SK-N-MC (cell line): ENCODE results near the gene ARHGEF37.

Experiments
- DNase-seq: peaks from one replicate; pipeline ENCODE4 v3.0.0-alpha.2; 2011; ENCODE audit warnings: low read depth, low spot score
- H3K27ac ChIP-seq: fragments of 200-600 bp; sonication (generic); 2 replicates; pipeline ENCODE4 v1.5.1; 2016; ENCODE audit warnings: mixed run types
- H3K36me3 ChIP-seq: fragments of 200-600 bp; sonication (generic); 2 replicates; pipeline ENCODE4 v1.6.1; 2017; ENCODE audit warnings: antibody characterized with exemption, low read length, mixed read lengths; ENCODE audit not compliant: insufficient read depth
- H3K4me3 ChIP-seq: fragments of 200-600 bp; sonication (generic); 2 replicates; pipeline ENCODE4 v1.5.1; 2016
- H3K9ac ChIP-seq: fragments of 200-600 bp; sonication (generic); 2 replicates; pipeline ENCODE4 v1.8.0; 2017; ENCODE audit warnings: mixed run types, mixed read lengths; ENCODE audit not compliant: insufficient read length
- H3K9me3 ChIP-seq: fragments of 200-600 bp; sonication (generic); 2 replicates; pipeline ENCODE4 v1.6.1; 2017; ENCODE audit warnings: low read depth, mild to moderate bottlenecking, antibody characterized with exemption, low read length, moderate library complexity, mixed read lengths
- EZH2 ChIP-seq: fragments of 200-600 bp; sonication (generic); IDR thresholded peaks from one replicate; pipeline ENCODE4 v1.6.1; 2017; ENCODE audit warnings: antibody characterized with exemption
- FOXP2 ChIP-seq: optimal IDR thresholded peaks from 2 replicates; pipeline ENCODE3; 2011; ENCODE audit warnings: mild to moderate bottlenecking, moderate library complexity; ENCODE audit not compliant: insufficient read depth; ENCODE audit errors: extremely low read length, control extremely low read depth
- POLR2AphosphoS5 ChIP-seq: IDR thresholded peaks from 2 replicates; pipeline ENCODE4 v1.6.1; 2012; ENCODE audit warnings: mild to moderate bottlenecking, low read depth, low read length, borderline replicate concordance

ARHGEF37 gene

GRCh38 chr5:149623473-149623872 lies 42.2 kb downstream of the ARHGEF37 start:
- Histone ChIP-seq H3K9me3 (no peaks in the 10 kb centered on the region), H3K4me3 (no peak overlapping the region), H3K27ac (no peak overlapping the region), H3K9ac (no peak overlapping the region), H3K36me3 (no peaks in the 10 kb centered on the region)
- DNase-seq, result no peak
- no peak for TF ChIP-seq EZH2
- TF ChIP-seq FOXP2, result no peak
- TF ChIP-seq POLR2AphosphoS5, result no peak

GRCh38 chr5:149627070-149627469 lies 45.8 kb downstream of the ARHGEF37 start:
- no peak overlapping the region for H3K27ac ChIP-seq
- no peaks in the 10 kb centered on the region for H3K9me3 ChIP-seq
- no peak overlapping the region for H3K9ac ChIP-seq
- TF ChIP-seq FOXP2 (no peak), POLR2AphosphoS5 (no peak), EZH2 (no peak)
- no peak for DNase-seq
- no peaks in the 10 kb centered on the region for H3K36me3 ChIP-seq
- H3K4me3 ChIP-seq, result no peak overlapping the region

GRCh38 chr5:149628221-149628620 lies 46.9 kb downstream of the ARHGEF37 start:
- no peak overlapping the region for H3K4me3 ChIP-seq
- TF ChIP-seq FOXP2 (no peak), EZH2 (no peak), POLR2AphosphoS5 (no peak)
- H3K27ac ChIP-seq, result no peak overlapping the region
- no peak overlapping the region for H3K9ac ChIP-seq
- H3K9me3 ChIP-seq, result no peaks in the 10 kb centered on the region
- H3K36me3 ChIP-seq, result no peaks in the 10 kb centered on the region
- no peak for DNase-seq

GRCh38 chr5:149628846-149629388 lies 47.6 kb downstream of the ARHGEF37 start:
- TF ChIP-seq FOXP2, result no peak
- no peak for TF ChIP-seq POLR2AphosphoS5
- TF ChIP-seq EZH2, result no peak
- no peaks in the 10 kb centered on the region for H3K36me3 ChIP-seq
- no peak overlapping the region for H3K27ac ChIP-seq
- DNase-seq, result no peak
- no peak overlapping the region for H3K9ac ChIP-seq
- no peaks in the 10 kb centered on the region for H3K9me3 ChIP-seq
- H3K4me3 ChIP-seq, result no peak overlapping the region

GRCh38 chr5:149629421-149629820 lies 48.1 kb downstream of the ARHGEF37 start:
- no peak for DNase-seq
- Histone ChIP-seq H3K36me3 (no peaks in the 10 kb centered on the region), H3K9me3 (no peaks in the 10 kb centered on the region), H3K4me3 (no peak overlapping the region), H3K9ac (no peak overlapping the region), H3K27ac (no peak overlapping the region)
- no peak for TF ChIP-seq POLR2AphosphoS5
- TF ChIP-seq EZH2, result no peak
- no peak for TF ChIP-seq FOXP2

- Histone ChIP-seq H3K36me3 (no peaks in the 10 kb centered on the region), H3K4me3 (no peak overlapping the region), H3K9ac (no peak overlapping the region), H3K27ac (no peak overlapping the region), H3K9me3 (no peaks in the 10 kb centered on the region)
- DNase-seq, result no peak
- TF ChIP-seq EZH2, result no peak
- no peak for TF ChIP-seq POLR2AphosphoS5
- no peak for TF ChIP-seq FOXP2
Observed at GRCh38 chr5:149630337-149630736, 49.0 kb downstream of the ARHGEF37 start.

GRCh38 chr5:149631506-149631905 lies 50.2 kb downstream of the ARHGEF37 start:
- TF ChIP-seq POLR2AphosphoS5 (no peak), FOXP2 (no peak), EZH2 (no peak)
- H3K9ac ChIP-seq, result no peak overlapping the region
- no peak overlapping the region for H3K4me3 ChIP-seq
- no peaks in the 10 kb centered on the region for H3K9me3 ChIP-seq
- no peak for DNase-seq
- H3K36me3 ChIP-seq, result no peaks in the 10 kb centered on the region
- no peak overlapping the region for H3K27ac ChIP-seq

- Histone ChIP-seq H3K4me3 (no peak overlapping the region), H3K9ac (no peak overlapping the region), H3K9me3 (no peaks in the 10 kb centered on the region), H3K27ac (no peak overlapping the region), H3K36me3 (no peaks in the 10 kb centered on the region)
- DNase-seq, result no peak
- no peak for TF ChIP-seq FOXP2
- TF ChIP-seq EZH2, result no peak
- no peak for TF ChIP-seq POLR2AphosphoS5
Observed at GRCh38 chr5:149632311-149633251, 51.3 kb downstream of the ARHGEF37 start.
